ENCODE results near the gene TM4SF18.
"Not testable (repeated sequence)": the region's sequence is repeated elsewhere in the genome, so short reads cannot be mapped to it uniquely, and the experiment has no call there.

The TM4SF18 gene

GRCh38 chr3:149333176-149333859, at the start of gene TM4SF18:
Gene TM4SF18 (minus strand): TSS chr3:149333636. CDS start chr3:149333382, 254 bp downstream.
- DNase-seq (ENCODE audit: low read depth in 2 of 2), result no peak

GRCh38 chr3:149382518-149382917, 49.1 kb upstream of the TM4SF18 start:
- no peak for DNase-seq (ENCODE audit: low read depth in 2 of 2)

- no peak for DNase-seq (ENCODE audit: low read depth in 2 of 2)
These were observed 48.6 kb upstream of the TM4SF18 start for GRCh38 chr3:149382101-149382467.

GRCh38 chr3:149381173-149382100, 48.0 kb upstream of the TM4SF18 start:
- DNase-seq (ENCODE audit: low read depth in 2 of 2), result no peak

GRCh38 chr3:149380220-149380619, 46.8 kb upstream of the TM4SF18 start:
- not testable (repeated sequence) for DNase-seq (ENCODE audit: low read depth in 2 of 2)

- DNase-seq (ENCODE audit: low read depth in 2 of 2), result no peak
These were observed 45.3 kb upstream of the TM4SF18 start for GRCh38 chr3:149378478-149379309.

- DNase-seq (ENCODE audit: low read depth in 2 of 2), result no peak
These were observed 44.2 kb upstream of the TM4SF18 start, which contains the start of gene TM4SF1 for GRCh38 chr3:149377408-149378364. Gene TM4SF1 (minus strand): TSS chr3:149377649. CDS start chr3:149377547, 102 bp downstream.

- DNase-seq (ENCODE audit: low read depth in 2 of 2), result no peak
These were observed 43.4 kb upstream of the TM4SF18 start for GRCh38 chr3:149376718-149377407.

- no peak for DNase-seq (ENCODE audit: low read depth in 2 of 2)
These were observed 42.2 kb upstream of the TM4SF18 start for GRCh38 chr3:149375501-149376196.

GRCh38 chr3:149374793-149375500, 41.5 kb upstream of the TM4SF18 start:
- no peak for DNase-seq (ENCODE audit: low read depth in 2 of 2)

- no peak for DNase-seq (ENCODE audit: low read depth in 2 of 2)
These were observed 41.0 kb upstream of the TM4SF18 start for GRCh38 chr3:149374391-149374790.

GRCh38 chr3:149373235-149374125, 40.0 kb upstream of the TM4SF18 start:
- DNase-seq (ENCODE audit: low read depth in 2 of 2), result no peak

- DNase-seq (ENCODE audit: low read depth in 2 of 2), result no peak
These were observed 38.3 kb upstream of the TM4SF18 start for GRCh38 chr3:149371723-149372114.

GRCh38 chr3:149371001-149371722, 37.7 kb upstream of the TM4SF18 start:
- DNase-seq (ENCODE audit: low read depth in 2 of 2), result no peak

GRCh38 chr3:149369991-149370866, 36.8 kb upstream of the TM4SF18 start:
- DNase-seq (ENCODE audit: low read depth in 2 of 2), result no peak

Measured in stimulated activated CD8-positive, alpha-beta memory T cell treated with anti-CD3 and anti-CD28 coated beads, Interleukin-2, amount 100 ng/mL, for 1 hour (primary cell).